Epithelial cell of proximal tubule (primary cell): ENCODE data around the gene ERMP1. TPM values are rescaled to one million over a fixed set of nuclear protein-coding genes. Genes with fewer than 3 reads are reported as not detected.

Source experiments
- DNase-seq: peaks from one replicate; pipeline ENCODE4 v3.0.0-alpha.2; 2011; ENCODE audit warnings: low read depth
- H3K4me3 ChIP-seq: 2 replicates; pipeline ENCODE4 v1.5.1; 2011; ENCODE audit warnings: low read depth, mild to moderate bottlenecking, low read length
- total RNA-seq: library from RNA; depleted of rRNA; stranded (reverse); fragments of >200 nt; gene quantifications from 2 replicates; pipeline ENCODE4 v1.2.3, GENCODE V29; 2015
- TF ChIP-seq, protein P1 (sequence below): conservative IDR thresholded peaks from 2 replicates; pipeline ENCODE4 v1.5.1; 2012; ENCODE audit warnings: low read depth, mild to moderate bottlenecking, low read length

The ERMP1 gene
- total RNA-seq, 1 donor from 2014 or later, result 21.3 TPM

DNA sequence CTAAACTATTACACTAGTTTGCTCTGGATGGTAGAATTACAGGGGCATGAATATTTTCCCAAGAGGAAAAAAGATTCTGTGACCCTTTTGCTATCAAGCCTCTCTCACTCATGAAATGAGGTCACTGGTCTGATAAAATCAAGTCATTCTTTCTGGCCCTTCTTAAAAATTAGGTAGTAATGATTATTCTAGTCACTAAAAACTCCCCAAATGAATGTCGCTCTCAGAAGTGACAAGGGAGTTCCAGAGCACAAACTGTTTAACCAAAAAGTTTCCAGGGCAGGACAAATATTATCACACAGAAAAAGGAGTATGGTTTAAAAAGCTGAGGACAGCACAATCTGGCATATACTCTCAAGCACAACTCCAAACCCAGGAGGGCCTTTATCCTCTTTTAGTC is 12.5 kb downstream of the ERMP1 start:
- no peak overlapping the region for H3K4me3 ChIP-seq
- TF ChIP-seq, protein P1, sequence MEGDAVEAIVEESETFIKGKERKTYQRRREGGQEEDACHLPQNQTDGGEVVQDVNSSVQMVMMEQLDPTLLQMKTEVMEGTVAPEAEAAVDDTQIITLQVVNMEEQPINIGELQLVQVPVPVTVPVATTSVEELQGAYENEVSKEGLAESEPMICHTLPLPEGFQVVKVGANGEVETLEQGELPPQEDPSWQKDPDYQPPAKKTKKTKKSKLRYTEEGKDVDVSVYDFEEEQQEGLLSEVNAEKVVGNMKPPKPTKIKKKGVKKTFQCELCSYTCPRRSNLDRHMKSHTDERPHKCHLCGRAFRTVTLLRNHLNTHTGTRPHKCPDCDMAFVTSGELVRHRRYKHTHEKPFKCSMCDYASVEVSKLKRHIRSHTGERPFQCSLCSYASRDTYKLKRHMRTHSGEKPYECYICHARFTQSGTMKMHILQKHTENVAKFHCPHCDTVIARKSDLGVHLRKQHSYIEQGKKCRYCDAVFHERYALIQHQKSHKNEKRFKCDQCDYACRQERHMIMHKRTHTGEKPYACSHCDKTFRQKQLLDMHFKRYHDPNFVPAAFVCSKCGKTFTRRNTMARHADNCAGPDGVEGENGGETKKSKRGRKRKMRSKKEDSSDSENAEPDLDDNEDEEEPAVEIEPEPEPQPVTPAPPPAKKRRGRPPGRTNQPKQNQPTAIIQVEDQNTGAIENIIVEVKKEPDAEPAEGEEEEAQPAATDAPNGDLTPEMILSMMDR, result no peak
- no peak for DNase-seq

DNA sequence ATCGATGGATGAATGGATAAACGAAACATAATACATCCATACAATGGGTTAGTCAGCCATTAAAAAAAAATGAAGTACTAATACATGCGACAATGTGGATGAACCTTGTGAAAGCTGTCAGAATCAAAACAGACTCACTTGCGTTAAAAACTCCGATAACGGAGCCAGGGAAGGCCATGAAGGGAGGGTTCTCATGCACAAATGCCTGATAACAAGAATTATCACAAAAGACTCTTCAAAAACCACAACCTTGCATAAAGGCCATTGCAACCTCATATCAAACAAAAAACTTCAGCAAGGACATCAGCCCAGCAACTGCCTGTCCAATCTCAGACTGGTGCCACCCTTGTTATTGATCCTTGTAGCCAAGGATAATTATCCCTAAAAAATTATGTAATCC is 13.7 kb downstream of the ERMP1 start:
- H3K4me3 ChIP-seq, result no peak overlapping the region
- TF ChIP-seq, protein P1, result no peak
- DNase-seq, result no peak

DNA sequence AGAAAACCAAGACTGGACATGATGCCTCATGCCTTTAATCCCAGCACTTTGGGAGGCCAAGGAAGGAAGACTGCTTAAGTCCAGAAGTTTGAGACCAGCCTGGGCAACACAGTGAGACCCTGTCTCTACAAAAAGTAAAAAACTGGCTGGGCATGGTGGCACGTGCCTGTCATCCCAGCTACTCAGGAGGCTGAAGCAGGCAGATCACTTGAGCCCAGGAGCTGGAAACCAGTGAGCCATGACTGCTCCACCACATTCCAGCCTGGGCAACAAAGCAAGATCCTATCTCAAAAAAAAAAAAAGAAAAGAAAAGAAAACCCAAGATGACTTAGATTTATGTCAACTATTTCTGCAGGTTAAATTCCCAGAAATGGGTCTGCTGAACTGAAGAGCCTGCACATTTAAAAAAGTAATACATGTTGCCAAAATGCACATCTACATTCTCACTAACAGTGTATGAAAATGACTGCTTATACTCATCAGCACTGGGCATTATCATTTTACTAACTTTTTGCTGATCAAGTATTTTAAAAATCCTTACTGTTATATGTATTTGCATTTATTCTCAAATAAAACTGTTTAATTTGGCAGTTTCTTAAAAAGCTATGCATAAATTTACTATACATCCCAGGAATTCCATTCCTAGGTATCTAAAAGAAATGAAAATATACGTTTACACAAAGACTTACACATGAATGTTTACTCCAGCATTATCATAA is 14.3 kb downstream of the ERMP1 start:
- no peak overlapping the region for H3K4me3 ChIP-seq
- DNase-seq, result no peak
- TF ChIP-seq, protein P1, result no peak

DNA sequence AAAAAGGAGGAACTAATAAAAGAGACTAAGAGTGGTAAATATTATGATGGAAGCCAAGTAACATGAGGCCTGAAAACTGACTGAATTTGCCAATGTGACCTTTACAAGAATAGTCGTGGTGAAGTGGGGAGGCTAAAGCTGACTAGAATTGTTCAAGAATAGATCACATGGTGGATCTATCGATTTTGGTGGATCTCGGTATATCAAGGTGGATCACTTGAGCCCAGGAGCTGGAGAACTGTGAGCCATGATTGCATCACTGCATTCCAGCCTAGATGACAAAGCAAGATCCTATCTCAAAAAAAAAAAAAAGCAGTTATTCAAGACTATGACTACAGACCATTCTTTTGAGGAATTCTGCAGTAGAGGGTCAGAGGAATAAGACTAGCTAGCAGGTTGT is 15.1 kb downstream of the ERMP1 start:
- TF ChIP-seq, protein P1, result no peak
- no peak overlapping the region for H3K4me3 ChIP-seq
- DNase-seq, result no peak

DNA sequence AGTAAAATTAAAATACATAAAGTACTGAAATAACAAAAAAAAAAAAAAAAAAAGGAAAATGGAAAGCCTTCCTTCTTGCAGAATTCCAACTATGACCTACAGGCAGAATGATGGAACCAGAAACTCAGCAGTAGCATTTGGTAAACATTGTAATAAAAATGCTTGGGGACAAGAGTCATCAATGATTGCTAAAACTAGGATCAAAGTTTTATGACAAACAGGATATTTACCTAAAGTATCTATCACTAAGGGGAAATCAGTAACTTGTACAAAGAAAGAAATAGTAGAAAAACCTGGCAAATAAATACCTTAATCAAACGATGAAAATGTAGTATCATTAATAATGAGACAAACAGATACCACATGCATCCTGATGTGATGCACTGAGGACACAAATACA is 17.5 kb downstream of the ERMP1 start:
- TF ChIP-seq, protein P1, result no peak
- no peak overlapping the region for H3K4me3 ChIP-seq
- DNase-seq, result no peak

DNA sequence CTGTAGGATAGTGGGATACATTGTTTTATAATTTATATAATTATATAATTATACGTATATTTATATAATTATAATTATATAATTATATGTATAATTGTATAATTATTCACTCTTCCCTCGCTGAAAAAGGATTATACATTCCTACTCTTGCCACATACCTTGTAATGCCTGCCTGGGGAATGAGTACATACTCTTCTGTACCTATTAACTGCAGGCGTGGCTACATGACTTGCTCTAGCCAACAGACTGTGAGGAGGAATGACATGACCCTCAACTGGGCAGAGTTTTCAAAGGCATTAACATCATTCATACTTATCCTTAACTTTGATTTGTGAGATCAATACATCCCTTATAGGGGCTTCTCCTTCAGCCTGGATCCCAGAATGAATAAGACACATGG is 19.1 kb downstream of the ERMP1 start:
- H3K4me3 ChIP-seq, result no peak overlapping the region
- TF ChIP-seq, protein P1, result no peak
- DNase-seq, result no peak

DNA sequence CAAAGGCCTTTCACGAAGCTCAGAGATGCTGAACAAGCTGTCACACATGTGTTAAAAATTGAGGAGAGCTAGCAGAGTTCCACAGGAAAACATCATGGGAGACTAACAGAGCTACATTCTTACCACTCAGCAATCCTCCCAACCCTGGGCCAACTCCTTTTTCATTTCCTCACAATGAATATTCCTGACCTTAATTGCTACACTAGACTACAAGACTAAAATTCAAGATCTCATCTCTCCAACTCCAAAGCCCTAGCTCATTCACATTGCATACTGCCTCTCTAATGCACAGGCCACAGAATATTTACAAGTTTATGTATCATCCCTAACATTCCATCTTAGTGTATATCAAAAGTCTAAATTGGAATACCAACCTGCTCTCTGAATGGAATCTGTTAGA is 21.2 kb downstream of the ERMP1 start:
- TF ChIP-seq, protein P1, result no peak
- DNase-seq, result no peak
- H3K4me3 ChIP-seq, result no peak overlapping the region
